ENCODE results near the gene PIP5K1C.
"Not testable (repeated sequence)": the region's sequence is repeated elsewhere in the genome, so short reads cannot be mapped to it uniquely, and the experiment has no call there.

The PIP5K1C gene

DNA sequence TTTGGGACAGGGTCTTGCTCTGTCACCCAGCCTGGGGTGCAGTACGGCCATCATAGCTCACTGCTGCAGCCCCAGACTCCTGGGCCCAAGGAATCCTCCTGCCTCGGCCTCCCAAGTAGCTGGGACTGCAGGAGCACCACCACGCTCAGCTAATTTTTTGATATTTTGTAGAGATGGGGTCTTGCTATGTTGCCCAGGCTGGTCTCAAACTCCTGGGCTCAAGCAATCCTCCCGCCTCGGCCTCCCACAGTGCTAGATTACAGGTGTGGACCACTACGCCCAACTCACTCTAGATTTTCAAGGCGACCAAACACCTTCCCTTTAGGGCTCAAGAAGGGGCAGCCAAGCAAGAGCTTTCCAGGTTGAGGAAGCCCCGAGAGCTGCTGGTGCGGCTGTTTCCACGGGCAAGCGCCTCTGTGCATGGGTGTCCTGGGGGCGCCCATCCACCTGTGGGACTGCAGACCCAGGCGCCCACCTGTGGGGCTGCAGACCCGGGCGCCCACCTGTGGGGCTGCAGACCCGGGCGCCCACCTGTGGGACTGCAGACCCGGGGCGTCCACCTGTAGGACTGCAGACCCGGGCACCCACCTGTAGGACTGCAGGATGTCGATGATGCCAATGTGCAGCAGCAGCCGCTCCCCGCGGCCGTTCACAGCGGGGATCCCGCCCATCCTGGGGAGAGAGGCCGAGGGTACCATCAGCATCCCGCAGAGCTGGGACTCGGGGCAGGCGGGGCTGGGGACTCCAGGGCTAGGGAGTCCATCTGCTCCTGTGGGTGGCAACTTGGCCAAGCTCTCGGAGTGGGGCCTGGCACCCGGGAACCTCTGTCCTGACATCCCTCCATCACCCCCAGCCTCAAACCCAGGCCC is 52.0 kb downstream of the PIP5K1C start:
- in situ Hi-C loops (cut with HindIII; ENCODE audit: low sequenced_read_pairs) = no loop called here

DNA sequence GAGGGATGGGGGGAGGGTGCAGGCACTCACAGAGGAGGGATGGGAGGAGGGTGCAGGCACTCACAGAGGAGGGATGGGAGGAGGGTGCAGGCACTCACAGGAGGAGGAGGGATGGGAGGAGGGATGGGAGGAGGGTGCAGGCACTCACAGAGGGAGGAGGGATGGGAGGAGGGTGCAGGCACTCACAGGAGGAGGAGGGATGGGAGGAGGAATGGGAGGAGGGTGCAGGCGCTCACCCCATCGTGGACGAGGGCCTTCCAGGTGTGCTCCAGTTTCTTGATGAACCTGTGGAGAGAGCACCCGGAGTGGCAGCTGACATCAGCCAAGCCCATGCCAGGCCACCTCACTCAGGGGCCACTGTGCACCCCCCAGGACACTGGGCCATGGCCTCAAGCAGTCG is 53.2 kb downstream of the PIP5K1C start:
- in situ Hi-C loops (cut with HindIII; ENCODE audit: low sequenced_read_pairs) = not testable (repeated sequence)

DNA sequence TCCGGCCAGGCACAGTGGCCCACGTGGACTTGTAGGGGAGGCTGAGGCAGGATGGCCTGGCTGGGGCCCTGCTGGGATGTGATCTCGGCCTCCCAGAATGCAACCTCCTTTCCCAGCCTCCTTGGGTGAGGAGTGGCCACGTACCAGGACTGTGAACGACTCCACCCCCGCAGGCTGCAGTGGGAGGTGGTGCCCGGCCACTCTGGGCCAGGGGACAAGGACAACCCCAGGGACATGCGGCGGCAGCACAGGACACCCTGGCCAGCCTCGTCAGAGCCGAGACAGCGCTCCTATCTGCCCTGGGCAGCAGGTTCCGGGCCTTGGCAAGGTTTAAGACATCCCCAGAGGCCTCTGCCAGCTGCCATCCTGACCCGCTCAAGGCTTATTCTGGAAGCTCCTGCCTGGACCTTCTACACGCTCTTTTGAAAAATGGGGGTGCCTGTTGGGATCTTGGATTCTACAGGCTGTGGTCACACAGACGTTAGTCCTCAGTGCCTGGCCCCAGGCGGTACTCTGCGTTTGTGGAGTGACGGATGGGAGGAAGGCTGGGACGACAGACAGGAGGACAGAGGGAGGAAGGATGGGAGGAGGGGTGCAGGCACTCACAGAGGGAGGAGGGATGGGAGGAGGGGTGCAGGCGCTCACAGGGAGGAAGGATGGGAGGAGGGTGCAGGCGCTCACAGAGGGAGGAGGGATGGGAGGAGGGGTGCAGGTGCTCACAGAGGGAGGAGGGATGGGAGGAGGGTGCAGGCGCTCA is 53.8 kb downstream of the PIP5K1C start:
- in situ Hi-C loops (cut with HindIII; ENCODE audit: low sequenced_read_pairs) = no loop called here

DNA sequence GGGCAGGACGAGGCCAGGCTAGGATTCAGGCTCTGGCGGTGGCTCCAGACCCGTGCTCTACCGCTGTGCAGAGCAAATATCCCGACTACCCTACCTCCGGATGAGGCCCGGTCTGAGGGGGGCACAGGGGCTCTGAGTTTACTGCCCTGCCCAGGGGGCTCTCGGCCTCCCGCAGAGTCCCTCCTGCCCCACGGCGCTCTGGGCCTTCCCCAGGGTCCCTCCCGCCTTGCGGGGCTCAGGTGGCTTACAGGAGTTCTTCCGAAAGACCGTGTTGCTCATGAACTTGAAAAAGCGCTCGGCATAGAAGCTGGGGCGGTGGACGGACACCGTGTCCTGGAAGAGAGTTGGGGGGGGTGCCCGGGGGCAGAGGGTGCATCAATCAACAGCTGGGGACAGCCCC is 54.5 kb downstream of the PIP5K1C start:
- in situ Hi-C loops (cut with HindIII; ENCODE audit: low sequenced_read_pairs) = no loop called here

DNA sequence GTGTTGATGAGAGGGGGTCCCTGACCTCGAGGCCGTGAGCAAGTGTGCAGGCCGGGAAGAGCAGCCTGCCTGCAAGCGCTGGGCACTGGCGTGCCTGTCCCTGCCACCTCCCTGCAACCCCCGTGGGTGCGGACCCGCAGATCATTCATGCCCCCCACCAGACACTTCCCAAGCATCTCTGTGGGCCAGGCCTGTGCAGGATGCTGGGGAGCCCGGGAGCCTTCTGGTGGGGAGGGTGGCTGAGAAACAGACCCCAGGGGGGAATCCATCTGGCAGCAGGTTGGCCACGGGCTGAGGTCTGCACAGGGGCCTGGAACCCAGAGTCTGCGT is 55.2 kb downstream of the PIP5K1C start:
- in situ Hi-C loops (cut with HindIII; ENCODE audit: low sequenced_read_pairs) = no loop called here

DNA sequence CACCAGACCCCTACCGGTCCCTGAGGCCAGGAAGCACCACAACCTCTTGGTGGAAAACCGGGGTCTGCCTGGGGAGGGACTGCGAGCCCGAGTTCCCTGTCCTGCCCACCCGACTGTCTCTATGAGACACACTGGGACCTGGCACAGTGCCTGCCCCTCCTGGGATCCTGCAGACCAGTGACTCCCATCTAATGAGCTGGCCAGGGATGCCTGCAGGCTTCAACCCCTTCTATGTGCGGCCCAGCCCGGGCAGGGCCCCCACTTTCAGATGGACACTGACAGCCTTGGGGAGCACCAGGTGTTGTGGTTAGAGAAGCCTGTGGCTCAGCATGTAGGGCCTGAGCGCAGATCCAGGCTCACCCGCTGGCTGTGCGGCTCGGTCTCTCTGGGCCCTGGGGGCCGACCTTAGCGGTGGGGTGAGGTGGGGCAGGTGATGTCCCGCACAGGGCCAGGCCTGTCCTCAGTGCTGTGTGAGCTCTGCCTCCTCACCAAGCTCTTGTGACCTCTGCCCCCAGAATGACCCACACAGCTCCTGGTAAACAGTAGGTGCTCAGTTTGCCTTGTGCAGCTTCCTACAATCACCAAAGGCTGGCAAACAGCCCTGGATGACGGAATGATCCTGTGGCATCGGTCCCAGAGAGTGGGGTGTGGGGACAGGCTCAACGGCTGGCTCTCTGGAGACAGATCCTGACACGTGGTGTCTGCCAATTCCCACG is 55.8 kb downstream of the PIP5K1C start:
- in situ Hi-C loops (cut with HindIII; ENCODE audit: low sequenced_read_pairs) = no loop called here

DNA sequence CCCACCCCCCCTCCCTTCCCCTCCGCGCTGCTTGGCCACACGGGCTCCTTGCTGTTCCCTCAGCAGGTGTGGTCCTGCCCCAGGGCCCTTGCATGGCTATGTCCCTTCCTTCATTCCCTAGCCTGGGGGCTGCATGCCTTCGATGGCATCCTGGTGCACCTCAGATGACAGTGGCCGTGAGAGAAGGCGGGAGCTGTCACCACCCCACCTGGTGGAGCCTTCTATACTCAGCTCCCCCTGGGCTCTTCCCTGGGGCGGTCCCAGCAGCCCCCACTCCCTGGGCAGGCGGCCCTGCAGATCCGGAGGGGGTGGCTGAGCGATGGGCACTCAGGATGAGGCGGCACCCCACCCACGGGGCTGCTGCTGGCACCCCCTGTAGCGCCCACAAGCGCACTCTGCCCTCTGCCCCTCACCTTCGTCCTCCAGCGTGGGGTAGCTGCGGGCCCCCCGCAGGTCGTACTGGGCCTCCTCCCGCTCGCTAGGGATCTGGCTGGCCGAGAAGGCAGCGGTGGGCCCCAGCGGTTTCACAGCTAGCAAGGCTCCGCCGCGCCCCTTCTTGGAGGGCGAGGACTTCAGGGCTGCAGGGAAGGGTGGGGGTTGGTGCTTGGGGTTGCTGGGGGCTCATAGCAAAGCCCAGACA is 56.5 kb downstream of the PIP5K1C start:
- in situ Hi-C loops (cut with HindIII; ENCODE audit: low sequenced_read_pairs) = no loop called here

DNA sequence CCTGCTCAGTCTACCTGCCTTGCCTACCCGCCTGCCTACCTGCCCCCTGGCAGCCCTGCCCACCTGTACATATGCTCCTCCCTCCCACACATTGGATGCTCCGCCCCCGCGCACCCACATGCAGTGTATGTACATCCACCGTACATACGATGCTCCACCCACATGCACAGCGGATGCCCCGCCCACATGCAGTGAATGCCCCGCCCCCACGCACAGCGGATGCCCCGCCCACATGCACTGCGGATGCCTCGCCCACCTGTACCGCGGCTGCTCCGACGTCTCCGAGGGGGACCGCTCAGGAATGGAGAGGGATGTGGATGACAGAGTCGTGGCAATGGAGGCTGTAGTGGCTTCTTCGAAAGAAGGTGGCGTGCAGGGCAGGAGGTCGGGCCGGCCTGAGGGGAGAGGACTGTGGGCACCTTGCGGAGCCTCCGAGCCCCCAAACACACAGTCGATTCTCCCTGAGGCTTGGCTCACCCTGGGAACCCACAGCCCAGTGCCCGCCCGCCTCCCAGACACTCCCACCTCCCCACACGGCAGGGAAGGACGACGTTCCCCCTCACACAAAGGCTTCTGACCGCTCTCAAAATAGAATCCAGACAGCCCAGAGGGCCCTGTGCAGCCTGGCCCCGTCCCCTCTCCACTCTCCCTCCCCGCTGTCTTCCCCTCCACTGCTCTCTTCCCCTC is 57.1 kb downstream of the PIP5K1C start:
- in situ Hi-C loops (cut with HindIII; ENCODE audit: low sequenced_read_pairs) = no loop called here

DNA sequence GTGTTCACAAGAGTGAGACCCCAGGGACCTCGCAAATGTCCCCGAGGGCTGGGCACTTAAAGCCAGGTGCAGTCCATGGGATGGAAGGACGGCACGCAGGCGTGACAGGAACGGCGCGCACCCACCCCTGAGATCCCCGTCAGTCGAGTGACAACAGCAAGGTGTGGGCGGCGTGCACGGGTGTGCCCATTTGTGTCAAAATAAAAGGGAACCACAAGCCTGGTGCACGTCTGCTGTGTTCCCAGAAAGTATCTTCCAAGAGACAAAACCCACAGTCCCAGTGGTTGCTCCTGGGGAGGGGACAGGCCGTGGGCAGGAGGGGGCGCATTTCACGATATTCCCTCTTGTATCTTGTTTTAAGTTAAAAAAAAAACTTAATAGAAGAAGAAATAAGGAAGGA is 58.0 kb downstream of the PIP5K1C start:
- in situ Hi-C loops (cut with HindIII; ENCODE audit: low sequenced_read_pairs) = no loop called here

DNA sequence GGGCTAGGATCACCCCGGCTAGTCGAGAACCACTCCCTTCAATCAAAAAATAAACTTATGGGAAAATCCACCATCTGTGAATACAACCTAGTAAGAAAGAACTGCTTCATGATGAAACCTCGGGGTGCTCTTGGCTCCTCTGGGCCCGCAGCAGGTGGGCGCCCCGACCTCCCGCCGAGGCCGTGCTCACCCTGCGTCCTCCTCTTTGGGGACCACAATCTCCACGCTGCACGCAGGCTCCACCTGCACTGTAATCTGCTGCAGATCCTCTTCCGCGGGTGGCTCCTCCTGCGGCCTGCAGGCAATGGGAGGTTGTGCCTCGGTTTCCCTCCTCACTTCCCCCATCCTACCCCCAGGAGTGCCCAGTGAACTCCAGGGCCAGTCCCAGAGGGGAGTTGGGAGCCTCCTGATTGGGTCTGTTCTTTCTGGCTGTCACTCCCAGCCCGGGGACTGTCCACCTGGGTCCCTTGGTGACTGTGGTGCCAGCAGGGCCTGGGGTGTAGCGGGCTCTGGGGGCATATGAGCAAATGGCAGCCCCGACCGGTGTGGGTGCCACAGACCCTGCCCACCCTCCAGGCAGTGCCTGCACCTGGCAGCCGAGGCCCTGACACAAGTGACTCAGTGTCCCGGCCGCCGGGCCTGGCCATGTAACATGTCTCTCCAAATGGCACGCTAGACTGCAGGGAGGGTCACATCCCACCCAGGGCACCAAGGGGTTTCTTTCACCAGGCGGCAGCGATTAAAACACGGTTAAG is 58.6 kb downstream of the PIP5K1C start:
- in situ Hi-C loops (cut with HindIII; ENCODE audit: low sequenced_read_pairs) = no loop called here

DNA sequence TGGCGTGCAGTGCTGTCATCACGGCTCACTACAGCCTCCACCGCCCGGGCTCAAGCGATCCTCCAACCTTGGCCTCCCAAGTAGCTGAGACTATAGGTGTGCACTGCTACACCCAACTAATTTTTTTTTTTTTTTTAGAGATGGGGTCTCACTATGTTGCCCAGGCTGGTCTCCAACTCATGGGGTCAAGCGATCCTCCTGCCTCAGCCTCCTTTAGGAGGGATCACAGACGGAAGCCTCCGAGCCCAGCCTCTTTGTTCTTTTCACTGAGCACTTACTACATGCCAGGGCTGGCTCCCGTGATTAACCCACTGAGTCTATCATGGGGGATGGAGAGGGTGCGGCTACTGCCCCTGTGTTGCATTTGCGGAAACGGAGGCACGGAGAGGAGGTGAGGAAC is 60.8 kb downstream of the PIP5K1C start:
- in situ Hi-C loops (cut with HindIII; ENCODE audit: low sequenced_read_pairs) = no loop called here

DNA sequence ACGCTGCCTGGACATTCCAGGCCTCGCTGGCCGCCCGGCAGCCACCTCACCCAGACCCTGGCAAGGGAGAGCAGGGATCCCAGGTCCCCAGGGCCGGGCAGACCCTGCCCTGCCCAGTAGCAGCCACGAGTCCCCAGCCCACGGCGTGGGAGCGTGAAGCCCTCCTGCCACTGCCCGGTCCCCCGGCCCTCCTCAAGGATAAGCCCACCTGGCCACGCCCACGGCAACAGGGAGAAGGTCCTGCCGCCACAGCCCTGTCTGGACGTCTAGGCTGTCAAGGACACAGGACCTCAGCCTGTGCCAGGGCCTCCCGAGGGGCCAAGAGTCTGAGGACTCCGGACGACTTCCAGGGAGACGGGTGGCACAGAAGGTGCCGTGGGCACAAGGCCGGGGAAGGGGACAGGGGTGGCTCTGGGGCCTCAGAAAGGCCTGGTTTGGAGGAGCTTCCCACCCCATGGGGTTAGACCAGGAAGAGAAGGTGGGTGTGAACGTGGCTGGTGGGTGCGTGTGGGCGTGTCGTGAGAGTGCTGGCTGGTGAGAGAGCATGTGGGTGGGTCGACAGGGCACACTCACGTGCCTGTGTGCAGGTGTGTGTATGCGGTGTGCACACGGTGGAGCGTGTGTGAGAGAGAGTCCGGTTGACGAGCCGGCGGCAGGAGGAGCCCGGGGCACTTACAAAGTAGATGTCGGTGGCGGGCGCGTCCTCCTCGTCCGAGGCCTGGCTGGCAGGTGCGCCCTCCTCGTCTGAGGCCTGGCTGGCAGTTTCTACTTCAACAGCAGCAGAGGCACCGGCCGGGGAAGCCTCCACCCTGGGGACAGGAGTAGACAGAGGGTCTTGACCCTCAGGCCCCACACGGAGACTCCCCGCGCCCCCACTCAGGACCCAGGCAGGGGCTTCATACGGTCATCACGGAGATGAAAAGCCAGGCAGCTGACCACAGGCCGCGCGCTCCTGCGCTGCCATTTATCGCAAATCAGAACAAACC is 61.8 kb downstream of the PIP5K1C start:
- in situ Hi-C loops (cut with HindIII; ENCODE audit: low sequenced_read_pairs) = no loop called here

DNA sequence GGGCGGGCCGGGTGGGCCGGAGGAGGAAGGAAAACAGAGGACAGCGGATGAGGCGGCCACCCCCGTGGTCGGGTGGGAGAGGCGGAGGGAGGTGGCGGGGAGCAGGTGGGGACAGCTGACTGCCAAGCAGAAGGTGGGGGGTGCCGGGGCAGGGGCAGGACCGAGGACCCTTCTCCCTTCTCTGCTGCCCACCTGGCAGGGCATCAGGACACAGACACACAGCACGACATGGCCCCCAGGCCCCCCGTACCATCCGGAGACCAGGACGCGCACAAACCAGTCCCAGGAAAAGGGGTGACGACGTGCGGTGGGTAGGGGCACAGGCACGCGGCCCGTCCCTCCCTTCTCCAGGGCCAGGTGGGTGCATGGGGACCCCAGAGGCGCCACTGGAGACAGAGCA is 62.6 kb downstream of the PIP5K1C start:
- in situ Hi-C loops (cut with HindIII; ENCODE audit: low sequenced_read_pairs) = no loop called here

DNA sequence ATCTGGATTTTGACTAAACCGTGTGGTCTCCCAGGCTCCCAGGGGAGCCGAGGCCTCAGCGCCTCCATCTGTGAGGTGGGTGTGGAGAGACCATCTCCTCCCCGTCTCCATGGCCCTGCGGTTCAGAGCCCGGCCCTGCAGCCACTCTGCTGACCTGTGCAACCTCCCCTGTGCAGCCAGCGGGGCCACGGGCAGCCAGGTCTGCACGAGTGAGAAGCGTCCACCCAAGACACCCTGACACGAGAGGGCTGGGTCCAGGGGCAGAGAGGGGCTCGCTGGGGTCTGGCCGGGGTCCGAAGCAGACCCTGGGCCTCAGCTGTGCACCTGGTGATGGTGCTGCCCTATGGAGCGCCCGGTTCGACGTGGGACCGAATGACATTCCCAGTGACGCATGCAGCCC is 63.3 kb downstream of the PIP5K1C start:
- in situ Hi-C loops (cut with HindIII; ENCODE audit: low sequenced_read_pairs) = no loop called here

DNA sequence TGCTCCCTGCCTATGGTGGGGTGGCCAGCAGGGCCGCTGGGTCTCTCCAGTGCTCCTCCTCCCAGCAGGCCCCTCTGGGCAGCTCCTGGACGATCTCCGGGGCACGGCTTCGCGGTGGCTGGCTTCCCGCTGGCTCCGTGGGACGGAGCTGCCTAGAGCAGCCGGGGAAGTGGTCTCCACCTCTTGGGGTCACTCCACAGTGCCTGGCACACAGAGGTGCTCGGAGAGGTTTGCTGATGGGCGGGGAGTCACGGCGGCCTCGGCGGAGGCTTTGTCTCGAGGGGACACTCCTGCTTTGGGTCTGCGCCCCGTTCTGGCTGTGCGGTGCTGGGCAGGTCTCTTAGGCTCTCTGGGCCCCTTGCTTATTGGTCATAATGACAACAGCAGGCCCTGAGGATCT is 63.8 kb downstream of the PIP5K1C start:
- in situ Hi-C loops (cut with HindIII; ENCODE audit: low sequenced_read_pairs) = no loop called here

DNA sequence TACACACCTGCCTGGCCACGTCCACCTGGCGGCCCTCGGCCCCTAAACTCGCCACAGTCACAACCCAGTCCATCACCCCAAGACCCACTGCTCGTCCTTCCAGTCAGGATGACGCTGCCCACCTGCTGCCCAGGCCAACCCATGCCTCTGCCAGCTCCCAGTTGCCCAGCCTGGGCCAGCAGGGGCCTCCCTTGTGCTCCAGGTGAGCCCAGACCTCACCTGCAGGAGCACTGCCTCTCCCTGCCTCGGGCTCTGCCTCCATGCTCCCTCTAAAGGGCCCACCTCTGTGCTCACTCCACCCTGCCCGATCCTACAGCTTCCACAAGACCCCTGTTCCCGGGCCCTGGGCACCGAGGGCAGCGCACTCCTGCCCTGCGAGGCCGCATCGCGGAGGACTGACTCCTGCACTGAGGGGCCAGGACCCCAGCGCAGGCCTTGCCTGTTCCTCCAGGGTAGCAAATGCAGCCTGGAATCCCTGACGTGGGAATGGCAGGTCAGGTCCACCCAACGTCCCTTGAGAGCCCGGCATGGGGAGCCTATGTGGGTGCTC is 65.7 kb downstream of the PIP5K1C start:
- in situ Hi-C loops (cut with HindIII; ENCODE audit: low sequenced_read_pairs) = no loop called here

DNA sequence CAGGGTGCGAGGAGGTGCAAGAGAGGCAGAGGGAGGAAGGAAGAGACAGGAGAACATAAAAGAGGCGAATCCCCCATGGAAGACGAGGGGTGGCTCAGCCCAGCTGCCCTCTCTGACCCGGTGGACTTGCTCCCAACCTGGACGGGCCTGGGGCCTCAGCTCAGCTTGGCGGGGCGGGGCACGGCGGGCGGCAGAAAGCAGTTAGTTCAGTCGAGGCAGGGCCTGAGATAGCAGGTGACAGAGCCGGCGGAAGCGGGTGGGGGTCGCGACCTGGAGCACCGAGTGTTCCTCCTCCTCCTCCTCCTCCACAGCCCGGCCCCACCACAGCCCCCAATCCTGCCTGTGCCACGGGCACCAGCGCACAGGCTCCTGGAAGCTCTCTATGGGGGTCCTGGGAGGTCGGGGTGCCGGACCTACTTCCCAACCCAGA is 66.7 kb downstream of the PIP5K1C start:
- in situ Hi-C loops (cut with HindIII; ENCODE audit: low sequenced_read_pairs) = no loop called here

DNA sequence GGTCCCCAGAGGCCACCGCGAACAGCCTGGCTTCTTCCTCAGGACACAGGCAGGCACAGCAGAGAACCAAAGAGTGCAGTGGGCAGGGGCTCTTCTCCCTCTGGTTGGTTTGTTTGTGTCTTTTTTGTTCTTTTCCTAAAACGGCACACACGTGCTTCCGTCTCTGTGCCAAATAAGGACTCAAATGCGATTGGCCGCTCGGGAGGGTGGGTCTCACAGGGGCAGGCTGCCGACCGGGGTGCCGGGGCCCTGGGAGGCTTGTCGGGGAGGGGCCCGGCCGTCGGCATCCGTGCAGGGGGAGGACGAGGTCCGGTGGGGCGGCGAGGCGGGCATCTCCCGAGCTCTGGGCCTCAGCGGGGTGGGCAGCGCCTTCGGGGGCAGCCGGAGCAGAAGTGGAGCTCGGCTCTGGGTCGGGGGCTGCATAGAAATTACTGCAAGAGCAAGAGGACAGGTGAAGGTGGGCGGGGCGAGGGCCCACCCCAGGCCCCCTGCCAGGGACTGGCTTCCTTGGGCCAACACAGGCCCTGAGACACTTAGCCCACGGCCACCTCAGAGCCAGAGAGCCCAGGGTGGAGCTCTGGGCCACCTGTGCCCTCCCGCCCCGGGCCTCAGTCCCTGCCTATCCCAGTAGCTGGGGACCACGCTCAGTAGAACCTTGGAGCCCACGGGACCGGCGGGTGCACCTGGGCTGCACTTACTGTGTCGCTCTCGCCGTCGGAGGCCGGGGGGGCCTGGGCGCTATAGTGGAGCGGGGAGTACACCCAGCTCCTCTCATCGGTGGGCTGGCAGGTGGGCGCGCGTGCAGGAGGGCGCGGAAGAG is 67.3 kb downstream of the PIP5K1C start:
- in situ Hi-C loops (cut with HindIII; ENCODE audit: low sequenced_read_pairs) = no loop called here
